ENCODE measurements around the gene VASH2. TPM values are rescaled to one million over a fixed set of nuclear protein-coding genes. Genes with fewer than 3 reads are reported as not detected.

The VASH2 gene
- total RNA-seq, 1 donor from 2014 or later = 2.9 TPM

GRCh38 chr1:212937034-212937433 lies 13.3 kb upstream of the VASH2 start:
- Histone ChIP-seq H3K36me3 (ENCODE audit: control insufficient read depth, insufficient read depth, low read length) (no peaks in the 10 kb centered on the region), H3K27me3 (ENCODE audit: control insufficient read depth, insufficient read depth, low read length) (no peaks in the 10 kb centered on the region), H3K4me3 (ENCODE audit: low read depth, low read length) (no peak overlapping the region)
- TF ChIP-seq, protein P1, sequence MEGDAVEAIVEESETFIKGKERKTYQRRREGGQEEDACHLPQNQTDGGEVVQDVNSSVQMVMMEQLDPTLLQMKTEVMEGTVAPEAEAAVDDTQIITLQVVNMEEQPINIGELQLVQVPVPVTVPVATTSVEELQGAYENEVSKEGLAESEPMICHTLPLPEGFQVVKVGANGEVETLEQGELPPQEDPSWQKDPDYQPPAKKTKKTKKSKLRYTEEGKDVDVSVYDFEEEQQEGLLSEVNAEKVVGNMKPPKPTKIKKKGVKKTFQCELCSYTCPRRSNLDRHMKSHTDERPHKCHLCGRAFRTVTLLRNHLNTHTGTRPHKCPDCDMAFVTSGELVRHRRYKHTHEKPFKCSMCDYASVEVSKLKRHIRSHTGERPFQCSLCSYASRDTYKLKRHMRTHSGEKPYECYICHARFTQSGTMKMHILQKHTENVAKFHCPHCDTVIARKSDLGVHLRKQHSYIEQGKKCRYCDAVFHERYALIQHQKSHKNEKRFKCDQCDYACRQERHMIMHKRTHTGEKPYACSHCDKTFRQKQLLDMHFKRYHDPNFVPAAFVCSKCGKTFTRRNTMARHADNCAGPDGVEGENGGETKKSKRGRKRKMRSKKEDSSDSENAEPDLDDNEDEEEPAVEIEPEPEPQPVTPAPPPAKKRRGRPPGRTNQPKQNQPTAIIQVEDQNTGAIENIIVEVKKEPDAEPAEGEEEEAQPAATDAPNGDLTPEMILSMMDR (IDR thresholded peaks at IDR 0.05; ENCODE audit: insufficient read depth, low read length, poor library complexity, severe bottlenecking) = no peak
- DNase-seq (ENCODE audit: low read depth) = no peak

DNA sequence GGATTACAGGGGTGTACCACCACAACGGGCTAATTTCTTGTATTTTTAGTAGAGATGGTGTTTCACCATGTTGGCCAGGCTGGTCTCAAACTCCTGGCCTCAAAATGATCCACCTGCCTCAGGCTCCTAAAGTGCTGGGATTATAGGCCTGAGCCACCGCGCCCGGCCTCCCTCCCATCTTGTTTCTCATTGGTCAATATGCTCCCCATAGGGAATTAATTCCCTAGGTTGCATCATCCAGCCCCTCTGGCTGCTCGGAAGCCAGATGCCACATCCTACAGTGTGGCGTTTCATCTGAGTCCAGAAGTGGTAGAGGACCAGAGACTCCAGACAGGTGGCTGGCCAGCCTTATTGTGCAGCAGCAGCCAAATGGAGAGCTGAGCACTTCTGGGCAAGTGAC lies 11.5 kb upstream of the VASH2 start:
- H3K27me3 ChIP-seq (ENCODE audit: control insufficient read depth, insufficient read depth, low read length) = no peaks in the 10 kb centered on the region
- no peak overlapping the region for H3K4me3 ChIP-seq (ENCODE audit: low read depth, low read length)
- TF ChIP-seq, protein P1 (IDR thresholded peaks at IDR 0.05; ENCODE audit: insufficient read depth, low read length, poor library complexity, severe bottlenecking) = no peak
- no peak for DNase-seq (ENCODE audit: low read depth)
- H3K36me3 ChIP-seq (ENCODE audit: control insufficient read depth, insufficient read depth, low read length) = no peaks in the 10 kb centered on the region

DNA sequence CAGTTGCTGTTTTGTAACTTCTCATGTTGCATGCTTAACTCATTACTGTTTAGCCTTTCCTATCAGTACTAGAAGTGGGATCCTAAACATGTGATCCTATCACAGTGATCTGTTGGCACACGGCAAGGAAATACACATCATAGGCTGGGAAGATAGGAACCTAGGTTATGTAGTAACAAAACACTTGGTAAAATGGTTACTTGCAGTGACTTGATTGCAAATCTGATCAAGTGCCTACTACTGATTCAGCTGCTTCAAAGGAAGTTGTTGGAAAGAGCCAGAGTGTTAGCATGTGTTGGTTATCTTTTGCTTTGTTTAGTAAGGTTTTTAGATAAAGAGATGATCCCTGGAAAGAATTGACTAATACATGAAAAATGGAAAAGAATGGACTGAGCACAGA lies 8.9 kb upstream of the VASH2 start:
- DNase-seq (ENCODE audit: low read depth) = no peak
- Histone ChIP-seq H3K27me3 (ENCODE audit: control insufficient read depth, insufficient read depth, low read length) (no peaks in the 10 kb centered on the region), H3K36me3 (ENCODE audit: control insufficient read depth, insufficient read depth, low read length) (no peaks in the 10 kb centered on the region), H3K4me3 (ENCODE audit: low read depth, low read length) (no peak overlapping the region)
- TF ChIP-seq, protein P1 (IDR thresholded peaks at IDR 0.05; ENCODE audit: insufficient read depth, low read length, poor library complexity, severe bottlenecking) = no peak

GRCh38 chr1:212942679-212943392 lies 7.5 kb upstream of the VASH2 start:
- TF ChIP-seq, protein P1 (IDR thresholded peaks at IDR 0.05; ENCODE audit: insufficient read depth, low read length, poor library complexity, severe bottlenecking) = no peak
- no peak for DNase-seq (ENCODE audit: low read depth)
- Histone ChIP-seq H3K36me3 (ENCODE audit: control insufficient read depth, insufficient read depth, low read length) (no peaks in the 10 kb centered on the region), H3K4me3 (ENCODE audit: low read depth, low read length) (no peak overlapping the region), H3K27me3 (ENCODE audit: control insufficient read depth, insufficient read depth, low read length) (no peaks in the 10 kb centered on the region)

GRCh38 chr1:212943393-212943710 lies 7.0 kb upstream of the VASH2 start:
- H3K4me3 ChIP-seq (ENCODE audit: low read depth, low read length) = no peak overlapping the region
- no peak for DNase-seq (ENCODE audit: low read depth)
- no peaks in the 10 kb centered on the region for H3K36me3 ChIP-seq (ENCODE audit: control insufficient read depth, insufficient read depth, low read length)
- TF ChIP-seq, protein P1 (IDR thresholded peaks at IDR 0.05; ENCODE audit: insufficient read depth, low read length, poor library complexity, severe bottlenecking) = no peak
- H3K27me3 ChIP-seq (ENCODE audit: control insufficient read depth, insufficient read depth, low read length) = no peaks in the 10 kb centered on the region
